ENCODE data around the gene SLX4IP. TPM values are rescaled to one million over a fixed set of nuclear protein-coding genes. Genes with fewer than 3 reads are reported as not detected.

Gene SLX4IP
- total RNA-seq, 1 experiment from 2014 or later, result 6.4 TPM

GRCh38 chr20:10448270-10449156 is 13.4 kb downstream of the SLX4IP start:
- Histone ChIP-seq H4K20me1 (ENCODE audit: low read length) (no peaks in the 10 kb centered on the region), H3F3A (ENCODE audit: low read length, unreplicated experiment) (no peaks in the 10 kb centered on the region), H3K9ac (ENCODE audit: low read length) (no peak overlapping the region), H3K4me3 (ENCODE audit: low read length) (no peak overlapping the region), H3K79me2 (ENCODE audit: low read length) (peaks cover 54% of the 10 kb centered on the region), H2AFZ (ENCODE audit: low read length) (no peak overlapping the region), H3K36me3 (ENCODE audit: low read depth, low read length) (peaks cover 8% of the 10 kb centered on the region; the same call in 1 of the 2 replicates), H3K27me3 (ENCODE audit: low read length) (no peaks in the 10 kb centered on the region), H3K27ac (ENCODE audit: low read length) (no peak overlapping the region), H3K4me2 (ENCODE audit: low read length) (no peak overlapping the region), H3K9me2 (replicated peaks; ENCODE audit: low read length) (no peaks in the 10 kb centered on the region), H3K4me1 (ENCODE audit: insufficient read depth, low read length) (peaks cover 19% of the 10 kb centered on the region), H3K9me3 (ENCODE audit: low read length) (no peaks in the 10 kb centered on the region)
- DNase-seq (no peak), ATAC-seq (no peak)
- no TSS peak for BruUV-seq (replicated peaks)
- POLR2A ChIA-PET (ENCODE audit: unreplicated experiment), result no interaction called here
- intact Hi-C loops (cut with micrococcal nuclease), result no loop called here
- CTCF ChIA-PET, result no interaction called here
- TF ChIP-seq CTCF (conservative IDR thresholded peaks at IDR 0.05; ENCODE audit: low read depth, low read length) (no peak), EZH2phosphoT487 (IDR thresholded peaks at IDR 0.05; ENCODE audit: borderline replicate concordance, low read length) (no peak), EZH2 (IDR thresholded peaks at IDR 0.05; ENCODE audit: low read length, unreplicated experiment) (no peak)

GRCh38 chr20:10449270-10449669 is 14.2 kb downstream of the SLX4IP start:
- H3K27me3 ChIP-seq (ENCODE audit: low read length), result no peaks in the 10 kb centered on the region
- H3K4me2 ChIP-seq (ENCODE audit: low read length), result no peak overlapping the region
- no peak overlapping the region for H2AFZ ChIP-seq (ENCODE audit: low read length)
- H3K9me3 ChIP-seq (ENCODE audit: low read length), result no peaks in the 10 kb centered on the region
- intact Hi-C loops (cut with micrococcal nuclease), result no loop called here
- H3K79me2 ChIP-seq (ENCODE audit: low read length), result peaks cover 54% of the 10 kb centered on the region
- CTCF ChIA-PET, result no interaction called here
- no peak overlapping the region for H3K9ac ChIP-seq (ENCODE audit: low read length)
- no peak overlapping the region for H3K27ac ChIP-seq (ENCODE audit: low read length)
- H3K4me3 ChIP-seq (ENCODE audit: low read length), result no peak overlapping the region
- peaks cover 8% of the 10 kb centered on the region; the same call in 1 of the 2 replicates for H3K36me3 ChIP-seq (ENCODE audit: low read depth, low read length)
- DNase-seq, result no peak
- BruUV-seq (replicated peaks), result no TSS peak
- no peaks in the 10 kb centered on the region for H3F3A ChIP-seq (ENCODE audit: low read length, unreplicated experiment)
- no peak for ATAC-seq
- no peaks in the 10 kb centered on the region for H4K20me1 ChIP-seq (ENCODE audit: low read length)
- no peaks in the 10 kb centered on the region for H3K9me2 ChIP-seq (replicated peaks; ENCODE audit: low read length)
- POLR2A ChIA-PET (ENCODE audit: unreplicated experiment), result no interaction called here
- peaks cover 19% of the 10 kb centered on the region for H3K4me1 ChIP-seq (ENCODE audit: insufficient read depth, low read length)
- TF ChIP-seq EZH2phosphoT487 (IDR thresholded peaks at IDR 0.05; ENCODE audit: borderline replicate concordance, low read length) (no peak), EZH2 (IDR thresholded peaks at IDR 0.05; ENCODE audit: low read length, unreplicated experiment) (no peak), CTCF (conservative IDR thresholded peaks at IDR 0.05; ENCODE audit: low read depth, low read length) (no peak)

GRCh38 chr20:10453241-10453640 is 18.1 kb downstream of the SLX4IP start:
- ChIA-PET POLR2A (ENCODE audit: unreplicated experiment) (interaction anchor here (0.6 kb wide), 2 partner anchors 17 to 67 kb away, joined by 4 to 6 read pairs; no protein-coding TSS in a partner anchor), CTCF (interaction anchor here (0.6 kb wide), 1 partner anchor 8 kb away, joined by 4 read pairs; no protein-coding TSS in a partner anchor)
- Histone ChIP-seq H3K27ac (ENCODE audit: low read length) (no peak overlapping the region), H4K20me1 (ENCODE audit: low read length) (no peaks in the 10 kb centered on the region), H3K9ac (ENCODE audit: low read length) (no peak overlapping the region), H3K4me2 (ENCODE audit: low read length) (no peak overlapping the region), H3K79me2 (ENCODE audit: low read length) (peaks cover 55% of the 10 kb centered on the region), H3K9me3 (ENCODE audit: low read length) (peaks cover 3% of the 10 kb centered on the region; the same call in 1 of the 2 replicates), H3F3A (ENCODE audit: low read length, unreplicated experiment) (no peaks in the 10 kb centered on the region), H3K27me3 (ENCODE audit: low read length) (no peaks in the 10 kb centered on the region), H2AFZ (ENCODE audit: low read length) (no peak overlapping the region), H3K4me1 (ENCODE audit: insufficient read depth, low read length) (0 out of 2 replicates have a peak, but pooled peaks cover 7% of the 10 kb centered on the region), H3K9me2 (replicated peaks; ENCODE audit: low read length) (no peaks in the 10 kb centered on the region), H3K4me3 (ENCODE audit: low read length) (no peak overlapping the region), H3K36me3 (ENCODE audit: low read depth, low read length) (peaks cover 11% of the 10 kb centered on the region)
- no TSS peak for BruUV-seq (replicated peaks)
- DNase-seq (no peak), ATAC-seq (no peak)
- intact Hi-C loops (cut with micrococcal nuclease), result no loop called here
- TF ChIP-seq EZH2 (IDR thresholded peaks at IDR 0.05; ENCODE audit: low read length, unreplicated experiment), result no peak
- TF ChIP-seq CTCF (conservative IDR thresholded peaks at IDR 0.05; ENCODE audit: low read depth, low read length), result no peak
- TF ChIP-seq EZH2phosphoT487 (IDR thresholded peaks at IDR 0.05; ENCODE audit: borderline replicate concordance, low read length), result no peak

Measured in PC-3 (cell line).